HEK293T (cell line): ENCODE measurements around the gene OR2AT4.

Experiments
- BHLHE40 ChIP-seq: fragments of 450-650 bp; IDR thresholded peaks from 2 replicates; pipeline ENCODE4 v1.6.1; 2016; ENCODE audit warnings: mild to moderate bottlenecking, moderate library complexity, borderline replicate concordance
- CTBP1 ChIP-seq: fragments of 450-650 bp; IDR thresholded peaks from 2 replicates; pipeline ENCODE4 v1.6.1; 2016; ENCODE audit warnings: borderline replicate concordance
- ELF4 ChIP-seq: fragments of 450-650 bp; IDR thresholded peaks from 2 replicates; pipeline ENCODE4 v1.6.1; 2017; ENCODE audit warnings: antibody characterized with exemption
- FOXA1 ChIP-seq: fragments of 450-650 bp; IDR thresholded peaks from 2 replicates; pipeline ENCODE4 v1.6.1; 2016; ENCODE audit warnings: mild to moderate bottlenecking
- FOXK2 ChIP-seq: fragments of 450-650 bp; IDR thresholded peaks from 2 replicates; pipeline ENCODE4 v1.6.1; 2016; ENCODE audit warnings: mild to moderate bottlenecking
- FOXM1 ChIP-seq: fragments of 450-650 bp; IDR thresholded peaks from 2 replicates; pipeline ENCODE4 v1.6.1; 2017; ENCODE audit warnings: mild to moderate bottlenecking, borderline replicate concordance
- NFRKB ChIP-seq: fragments of 450-650 bp; IDR thresholded peaks from 2 replicates; pipeline ENCODE4 v1.6.1; 2016; ENCODE audit warnings: mild to moderate bottlenecking, moderate library complexity
- PKNOX1 ChIP-seq: fragments of 450-650 bp; IDR thresholded peaks from 2 replicates; pipeline ENCODE4 v1.6.1; 2016
- SP1 ChIP-seq: fragments of 450-650 bp; IDR thresholded peaks from 2 replicates; pipeline ENCODE4 v1.6.1; 2017
- SUZ12 ChIP-seq: fragments of 450-650 bp; IDR thresholded peaks from 2 replicates; pipeline ENCODE4 v1.6.1; 2016; ENCODE audit warnings: mild to moderate bottlenecking

GRCh38 chr11:75035256-75035655, 61.4 kb downstream of the OR2AT4 start:
- TF ChIP-seq SUZ12 (no peak), BHLHE40 (no peak), FOXA1 (no peak), CTBP1 (no peak), FOXM1 (no peak), FOXK2 (no peak), ELF4 (no peak), PKNOX1 (no peak), NFRKB (no peak), SP1 (no peak)
